Endothelial cell of umbilical vein (primary cell): Measurements from ENCODE around the gene ATP9B. TPM values are rescaled to one million over a fixed set of nuclear protein-coding genes. Genes with fewer than 3 reads are reported as not detected.

Experiments
- BruUV-seq: library from RNA; stranded (reverse); fragments of 400-500 nt; replicated peaks from 2 replicates; lab custom pipeline; 2021; lab: Mats Ljungman, UMichigan
- CTCF ChIA-PET: fragments of 300-600, 350-600 bp; sonication (Branson Sonifier 250); formaldehyde crosslinking; loops from one replicate; lab custom pipeline; 2021; ENCODE audit warnings: antibody characterized with exemption, inconsistent platforms; lab: Charles Lee
- POLR2A ChIA-PET: fragments of 300-600, 350-600 bp; sonication (Branson Sonifier 250); formaldehyde crosslinking; loops from one replicate; lab custom pipeline; 2021; ENCODE audit warnings: antibody characterized with exemption, inconsistent platforms; lab: Charles Lee
- DNase-seq: peaks from one replicate; pipeline ENCODE4 v3.0.0-alpha.2; 2011; ENCODE audit warnings: low read depth, low spot score
- FAIRE-seq: peaks from 2 replicates; lab custom pipeline; 2011; peaks lifted over from hg19 to GRCh38; lab: Jason Lieb, UNC
- H2AFZ ChIP-seq: 2 replicates; pipeline ENCODE4 v1.6.0; 2012; ENCODE audit warnings: low read depth, low read length, control low read depth, inconsistent platforms
- H3K27ac ChIP-seq: 2 replicates; pipeline ENCODE4 v1.5.1; 2011; ENCODE audit warnings: low read depth, mild to moderate bottlenecking, control low read depth, low read length, moderate library complexity; ENCODE audit not compliant: insufficient read depth
- H3K27me3 ChIP-seq, 2 experiments: 2 replicates each; pipeline versions ENCODE4 v1.6.0 to v1.6.1; 2011; ENCODE audit warnings: low read length in 2 of 2, mixed read lengths in 1 of 2; ENCODE audit not compliant: control insufficient read depth in 2 of 2, insufficient read depth in 2 of 2
- H3K36me3 ChIP-seq, 2 experiments: 2 replicates in 1 of 2; 3 replicates in 1 of 2; pipeline ENCODE4 v1.5.1; 2011; ENCODE audit warnings: low read length in 2 of 2, mild to moderate bottlenecking in 1 of 2, moderate library complexity in 1 of 2; ENCODE audit not compliant: control insufficient read depth in 2 of 2, insufficient read depth in 2 of 2; ENCODE audit errors: extremely low read depth in 1 of 2
- H3K4me1 ChIP-seq: 3 replicates; pipeline ENCODE4 v1.5.1; 2011; ENCODE audit warnings: mild to moderate bottlenecking, low read length; ENCODE audit not compliant: control insufficient read depth, insufficient read depth; ENCODE audit errors: extremely low read depth
- H3K4me2 ChIP-seq: 2 replicates; pipeline ENCODE4 v1.6.1; 2011; ENCODE audit warnings: low read length, control low read depth, mixed read lengths; ENCODE audit not compliant: insufficient read depth
- H3K4me3 ChIP-seq, 3 experiments: fragments of 200-600 bp in 1 of 3; sonication (generic), shearing (Covaris generic) in 1 of 3; replicated peaks in 1 of 3; 2 replicates each; pipeline ENCODE4 v1.5.1; 2011 to 2016; ENCODE audit warnings: control low read depth in 3 of 3, low read length in 3 of 3, mild to moderate bottlenecking in 2 of 3, inconsistent platforms in 1 of 3, low read depth in 1 of 3, moderate library complexity in 1 of 3; ENCODE audit not compliant: insufficient read depth in 1 of 3
- H3K79me2 ChIP-seq: 2 replicates; pipeline ENCODE4 v1.6.0; 2012; ENCODE audit warnings: low read length, inconsistent platforms; ENCODE audit not compliant: control insufficient read depth, insufficient read depth
- H3K9ac ChIP-seq: replicated peaks from 2 replicates; pipeline ENCODE3; 2011; ENCODE audit warnings: low read length, control low read depth; ENCODE audit not compliant: insufficient read depth; ENCODE audit errors: extremely low read depth
- H3K9me1 ChIP-seq: replicated peaks from 3 replicates; pipeline ENCODE4 v1.6.0; 2011; ENCODE audit warnings: mild to moderate bottlenecking, low read length; ENCODE audit not compliant: control insufficient read depth, insufficient read depth; ENCODE audit errors: extremely low read depth
- H3K9me3 ChIP-seq: replicated peaks from 2 replicates; pipeline ENCODE4 v1.5.1; 2012; ENCODE audit warnings: low read length, inconsistent platforms; ENCODE audit not compliant: control insufficient read depth, insufficient read depth
- H4K20me1 ChIP-seq: replicated peaks from 2 replicates; pipeline ENCODE3; 2011; ENCODE audit warnings: mild to moderate bottlenecking, low read length; ENCODE audit not compliant: control insufficient read depth, insufficient read depth; ENCODE audit errors: extremely low read depth
- EZH2 ChIP-seq: IDR thresholded peaks from 2 replicates; pipeline ENCODE4 v1.6.1; 2012; ENCODE audit warnings: borderline replicate concordance, low read depth, mild to moderate bottlenecking, moderate library complexity, low read length, inconsistent platforms; ENCODE audit not compliant: severe bottlenecking
- FOS ChIP-seq: IDR thresholded peaks from 2 replicates; pipeline ENCODE4 v1.6.1; 2011; ENCODE audit warnings: mild to moderate bottlenecking, low read length, moderate library complexity, borderline replicate concordance; ENCODE audit not compliant: insufficient read depth
- GATA2 ChIP-seq: IDR thresholded peaks from 2 replicates; pipeline ENCODE4 v1.7.0; 2011; ENCODE audit warnings: low read depth, mild to moderate bottlenecking, moderate library complexity, mixed read lengths, low read length; ENCODE audit not compliant: insufficient read length, insufficient read depth
- JUN ChIP-seq: IDR thresholded peaks from 2 replicates; pipeline ENCODE4 v1.6.1; 2011; ENCODE audit warnings: borderline replicate concordance, low read depth; ENCODE audit not compliant: insufficient read length, insufficient read depth
- POLR2A ChIP-seq: IDR thresholded peaks from 2 replicates; pipeline ENCODE4 v1.6.1; 2012; ENCODE audit warnings: low read depth, mild to moderate bottlenecking, control low read depth, low read length
- POLR2AphosphoS5 ChIP-seq: IDR thresholded peaks from 2 replicates; pipeline ENCODE4 v1.6.1; 2012; ENCODE audit warnings: low read depth, mild to moderate bottlenecking, control low read depth, low read length, moderate library complexity; ENCODE audit not compliant: insufficient read depth
- dilution Hi-C: fragments of 300-500 bp; cut with MboI; formaldehyde crosslinking; loops from one replicate; pipeline ENCODE4 v1.15.0; 2019; ENCODE audit warnings: low sequenced_read_pairs; ENCODE audit not compliant: extremely low pct_ligation_motif_present
- intact Hi-C: fragments of 100-400 bp; cut with micrococcal nuclease; formaldehyde crosslinking; loops from one replicate; pipeline ENCODE4 v1.10.0; 2022
- polyA plus RNA-seq, 4 experiments: library from polyadenylated mRNA; depleted of rRNA in 3 of 4; stranded (reverse) in 3 of 4; unstranded in 1 of 4; fragments of >200 nt; gene quantifications; 2 replicates each; pipeline versions ENCODE4 v1.2.1 to v1.2.3, GENCODE V29; 2011 to 2012; ENCODE audit warnings: missing spikeins in 1 of 4
- total RNA-seq: library from RNA; stranded (reverse); gene quantifications from 2 replicates; pipeline ENCODE4 v1.2.3, GENCODE V29; 2021
- TF ChIP-seq, protein P1 (sequence below), 2 donors: IDR thresholded peaks; 1 replicate in 1 of 2; 2 replicates in 1 of 2; pipeline ENCODE4 v1.5.1; 2011; ENCODE audit warnings: low read length in 2 of 2, mild to moderate bottlenecking in 2 of 2, moderate library complexity in 2 of 2, control low read depth in 1 of 2, inconsistent platforms in 1 of 2, low read depth in 1 of 2; ENCODE audit not compliant: insufficient read depth in 1 of 2; ENCODE audit errors: extremely low read depth in 1 of 2
- TF ChIP-seq, protein P2 (sequence below): IDR thresholded peaks from 2 replicates; pipeline ENCODE4 v1.6.1; 2011; ENCODE audit not compliant: insufficient read depth, insufficient read length

ATP9B gene
- total and polyA plus RNA-seq, 2 donors (not counting 3 experiments of a cell fraction or from before 2014, with no cell fraction given) = 14.6 to 18.2 TPM

DNA sequence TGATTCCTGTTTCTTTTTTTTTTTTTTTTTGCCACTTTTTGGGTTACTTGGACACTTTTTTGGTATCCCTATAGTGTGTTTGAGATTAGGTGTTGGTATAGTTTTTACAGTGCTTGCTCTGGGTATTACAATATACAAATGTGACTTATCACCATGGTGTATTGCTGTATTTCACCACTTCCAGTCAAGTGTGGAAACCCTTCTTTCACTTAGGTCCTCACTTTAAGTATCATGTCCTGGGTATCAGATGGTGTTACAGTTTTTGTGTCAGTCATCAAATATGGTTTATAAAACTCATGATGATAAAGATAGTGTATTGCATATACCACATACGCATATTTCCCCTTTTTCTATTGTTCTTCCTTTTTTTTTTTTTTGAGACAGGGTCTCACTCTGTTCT, 1.8 kb downstream of the ATP9B start:
- peak overlapping the region; percentile 97 for H3K4me2 ChIP-seq

More for the DNA sequence above, 1.8 kb downstream of the ATP9B start:
- Histone ChIP-seq H3K4me3 (no peak overlapping the region), H3K9me1 (no peaks in the 10 kb centered on the region), H3K4me1 (peaks cover 16% of the 10 kb centered on the region), H3K9me3 (no peaks in the 10 kb centered on the region), H4K20me1 (no peaks in the 10 kb centered on the region), H3K36me3 (no peaks in the 10 kb centered on the region), H3K27ac (no peak overlapping the region), H3K9ac (no peak overlapping the region), H3K79me2 (peaks cover 37% of the 10 kb centered on the region), H2AFZ (no peak overlapping the region), H3K27me3 (no peaks in the 10 kb centered on the region)
- DNase-seq (no peak), FAIRE-seq (no peak)
- POLR2A ChIA-PET = no interaction called here
- intact Hi-C loops (no loop called here), dilution Hi-C loops (no loop called here)
- CTCF ChIA-PET = no interaction called here
- BruUV-seq = no TSS peak
- TF ChIP-seq, protein P1, sequence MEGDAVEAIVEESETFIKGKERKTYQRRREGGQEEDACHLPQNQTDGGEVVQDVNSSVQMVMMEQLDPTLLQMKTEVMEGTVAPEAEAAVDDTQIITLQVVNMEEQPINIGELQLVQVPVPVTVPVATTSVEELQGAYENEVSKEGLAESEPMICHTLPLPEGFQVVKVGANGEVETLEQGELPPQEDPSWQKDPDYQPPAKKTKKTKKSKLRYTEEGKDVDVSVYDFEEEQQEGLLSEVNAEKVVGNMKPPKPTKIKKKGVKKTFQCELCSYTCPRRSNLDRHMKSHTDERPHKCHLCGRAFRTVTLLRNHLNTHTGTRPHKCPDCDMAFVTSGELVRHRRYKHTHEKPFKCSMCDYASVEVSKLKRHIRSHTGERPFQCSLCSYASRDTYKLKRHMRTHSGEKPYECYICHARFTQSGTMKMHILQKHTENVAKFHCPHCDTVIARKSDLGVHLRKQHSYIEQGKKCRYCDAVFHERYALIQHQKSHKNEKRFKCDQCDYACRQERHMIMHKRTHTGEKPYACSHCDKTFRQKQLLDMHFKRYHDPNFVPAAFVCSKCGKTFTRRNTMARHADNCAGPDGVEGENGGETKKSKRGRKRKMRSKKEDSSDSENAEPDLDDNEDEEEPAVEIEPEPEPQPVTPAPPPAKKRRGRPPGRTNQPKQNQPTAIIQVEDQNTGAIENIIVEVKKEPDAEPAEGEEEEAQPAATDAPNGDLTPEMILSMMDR (IDR thresholded peaks at IDR 0.05; ENCODE audit: extremely low read depth in 1 of 2, insufficient read depth in 1 of 2, low read depth in 1 of 2, low read length in 2 of 2) = no peak
- TF ChIP-seq GATA2 (no peak), EZH2 (no peak), POLR2A (no peak), POLR2AphosphoS5 (no peak), FOS (no peak), JUN (no peak)
- TF ChIP-seq, protein P2, sequence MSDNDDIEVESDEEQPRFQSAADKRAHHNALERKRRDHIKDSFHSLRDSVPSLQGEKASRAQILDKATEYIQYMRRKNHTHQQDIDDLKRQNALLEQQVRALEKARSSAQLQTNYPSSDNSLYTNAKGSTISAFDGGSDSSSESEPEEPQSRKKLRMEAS = no peak
